B cell (primary cell): ENCODE results near the gene TEX14. TPM values are rescaled to one million over a fixed set of nuclear protein-coding genes. Genes with fewer than 3 reads are reported as not detected.

ENCODE experiments used
- ATAC-seq: fragments of 200-7000 bp; cut with Tn5 transposase; one replicate; pipeline ENCODE4 v1.10.0; 2021; ENCODE audit warnings: low read depth, mild to moderate bottlenecking, moderate number of reproducible peaks, moderate library complexity
- CTCF ChIA-PET: fragments of 350-600 bp; sonication (Branson Sonifier 250); formaldehyde crosslinking; loops from one replicate; lab custom pipeline; 2021; ENCODE audit warnings: antibody characterized with exemption, inconsistent platforms; lab: Charles Lee
- POLR2A ChIA-PET: fragments of 350-600 bp; sonication (Branson Sonifier 250); formaldehyde crosslinking; loops from one replicate; lab custom pipeline; 2021; ENCODE audit warnings: antibody characterized with exemption; lab: Charles Lee
- DNase-seq: peaks from one replicate; pipeline ENCODE4 v3.0.0; 2013
- H2AFZ ChIP-seq: 2 replicates; pipeline ENCODE4 v1.6.1; 2012; ENCODE audit warnings: mild to moderate bottlenecking, low read depth, low read length; ENCODE audit not compliant: insufficient read depth, poor library complexity, severe bottlenecking
- H3K27ac ChIP-seq, 2 donors: 1 replicate in 1 of 2; 2 replicates in 1 of 2; pipeline ENCODE4 v1.5.1; 2012 to 2013; ENCODE audit warnings: low read length in 2 of 2, mild to moderate bottlenecking in 2 of 2, moderate library complexity in 1 of 2
- H3K27me3 ChIP-seq, 4 experiments: fragments of 200-600 bp in 1 of 4; sonication (generic) in 1 of 4; replicated peaks in 1 of 4; 1 replicate in 2 of 4; 2 replicates in 2 of 4; pipeline versions ENCODE4 v1.6.1 to v1.7.0; 2013 to 2016; ENCODE audit warnings: low read length in 3 of 4, mild to moderate bottlenecking in 2 of 4, mixed read lengths in 1 of 4, moderate library complexity in 1 of 4; ENCODE audit not compliant: insufficient read depth in 4 of 4, control insufficient read depth in 3 of 4; ENCODE audit errors: control extremely low read depth in 1 of 4
- H3K36me3 ChIP-seq, 2 experiments: replicated peaks in 1 of 2; 1 replicate in 1 of 2; 2 replicates in 1 of 2; pipeline versions ENCODE4 v1.6.1 to v1.7.1; 2013; ENCODE audit warnings: low read length in 1 of 2; ENCODE audit not compliant: insufficient read depth in 2 of 2, control insufficient read depth in 1 of 2; ENCODE audit errors: control extremely low read depth in 1 of 2, extremely low read depth in 1 of 2
- H3K4me1 ChIP-seq, 2 donors: fragments of 200-600 bp in 1 of 2; sonication (generic) in 1 of 2; 1 replicate in 1 of 2; 2 replicates in 1 of 2; pipeline versions ENCODE4 v1.5.1 to v1.6.1; 2013 to 2017; ENCODE audit warnings: low read length in 2 of 2; ENCODE audit not compliant: control insufficient read depth in 2 of 2, insufficient read depth in 2 of 2
- H3K4me2 ChIP-seq: replicated peaks from 2 replicates; pipeline ENCODE3; 2012; ENCODE audit warnings: mild to moderate bottlenecking, low read depth, low read length; ENCODE audit not compliant: poor library complexity, severe bottlenecking
- H3K4me3 ChIP-seq, 5 experiments: fragments of 200-600 bp in 1 of 5; sonication (generic) in 1 of 5; 1 replicate in 3 of 5; 2 replicates in 2 of 5; pipeline versions ENCODE4 v1.5.1 to v1.7.0; 2011 to 2016; ENCODE audit warnings: low read length in 4 of 5, mild to moderate bottlenecking in 4 of 5, low read depth in 2 of 5, control low read depth in 1 of 5, moderate library complexity in 1 of 5; ENCODE audit not compliant: insufficient read depth in 1 of 5; ENCODE audit errors: control extremely low read depth in 1 of 5, extremely low read depth in 1 of 5
- H3K79me2 ChIP-seq: fragments of 200-600 bp; sonication (generic); one replicate; pipeline ENCODE4 v1.6.0; 2016; ENCODE audit warnings: low read length; ENCODE audit not compliant: control insufficient read depth, insufficient read depth
- H3K9ac ChIP-seq: fragments of 200-600 bp; sonication (generic); 2 replicates; pipeline ENCODE4 v1.6.1; 2017; ENCODE audit warnings: mild to moderate bottlenecking, low read length, moderate library complexity
- H3K9me3 ChIP-seq, 3 donors: one replicate each; pipeline versions ENCODE4 v1.6.1 to v1.7.1; 2013; ENCODE audit warnings: low read length in 2 of 3; ENCODE audit not compliant: control insufficient read depth in 2 of 3, insufficient read depth in 1 of 3; ENCODE audit errors: control extremely low read depth in 1 of 3
- H4K20me1 ChIP-seq: 2 replicates; pipeline ENCODE4 v1.6.0; 2012; ENCODE audit warnings: mild to moderate bottlenecking, low read length; ENCODE audit not compliant: insufficient read depth, control insufficient read depth, poor library complexity, severe bottlenecking
- H3K27ac Mint-ChIP-seq: one replicate; pipeline ENCODE4 v1.8.0; 2021; ENCODE audit warnings: mixed read lengths
- H3K27me3 Mint-ChIP-seq: one replicate; pipeline ENCODE4 v1.8.0; 2021; ENCODE audit warnings: mixed read lengths
- H3K4me1 Mint-ChIP-seq: one replicate; pipeline ENCODE4 v1.8.0; 2021; ENCODE audit warnings: mixed read lengths
- H3K4me3 Mint-ChIP-seq: one replicate; pipeline ENCODE4 v1.8.0; 2021; ENCODE audit warnings: mixed read lengths
- H3K9me3 Mint-ChIP-seq: one replicate; pipeline ENCODE4 v1.8.0; 2022; ENCODE audit warnings: mixed read lengths; ENCODE audit not compliant: insufficient read depth
- EZH2 ChIP-seq: IDR thresholded peaks from 2 replicates; pipeline ENCODE4 v1.6.1; 2012; ENCODE audit warnings: borderline replicate concordance, low read depth, mild to moderate bottlenecking, moderate library complexity, low read length; ENCODE audit not compliant: insufficient read depth, poor library complexity, severe bottlenecking
- WGBS: methylation state at CpG from one replicate; pipeline ENCODE4 v1.1.5; 2013; ENCODE audit warnings: missing lambda C conversion rate; ENCODE audit not compliant: insufficient coverage; 5-methylcytosine and 5-hydroxymethylcytosine counted together
- intact Hi-C: fragments of 100-400 bp; cut with micrococcal nuclease; formaldehyde crosslinking; loops from one replicate; pipeline ENCODE4 v1.10.0; 2022
- polyA plus RNA-seq: library from polyadenylated mRNA; depleted of rRNA; stranded (reverse); fragments of >200 nt; gene quantifications from 2 replicates; pipeline ENCODE4 v1.2.3, GENCODE V29; 2012
- total RNA-seq, 2 donors: library from RNA; stranded (reverse); fragments of 120-200 nt in 1 of 2; gene quantifications; 1 replicate in 1 of 2; 2 replicates in 1 of 2; pipeline versions ENCODE4 v1.2.3 to v1.2.4, GENCODE V29; 2013 to 2022
- TF ChIP-seq, protein P1 (sequence below): fragments of 200-600 bp; IDR thresholded peaks from one replicate; pipeline ENCODE4 v1.8.0; 2022; ENCODE audit warnings: antibody characterized with exemption, mild to moderate bottlenecking

Gene TEX14
- total and polyA plus RNA-seq, 2 donors (not counting 1 experiment from before 2014, with no cell fraction given): 0.10 to 0.20 TPM

DNA sequence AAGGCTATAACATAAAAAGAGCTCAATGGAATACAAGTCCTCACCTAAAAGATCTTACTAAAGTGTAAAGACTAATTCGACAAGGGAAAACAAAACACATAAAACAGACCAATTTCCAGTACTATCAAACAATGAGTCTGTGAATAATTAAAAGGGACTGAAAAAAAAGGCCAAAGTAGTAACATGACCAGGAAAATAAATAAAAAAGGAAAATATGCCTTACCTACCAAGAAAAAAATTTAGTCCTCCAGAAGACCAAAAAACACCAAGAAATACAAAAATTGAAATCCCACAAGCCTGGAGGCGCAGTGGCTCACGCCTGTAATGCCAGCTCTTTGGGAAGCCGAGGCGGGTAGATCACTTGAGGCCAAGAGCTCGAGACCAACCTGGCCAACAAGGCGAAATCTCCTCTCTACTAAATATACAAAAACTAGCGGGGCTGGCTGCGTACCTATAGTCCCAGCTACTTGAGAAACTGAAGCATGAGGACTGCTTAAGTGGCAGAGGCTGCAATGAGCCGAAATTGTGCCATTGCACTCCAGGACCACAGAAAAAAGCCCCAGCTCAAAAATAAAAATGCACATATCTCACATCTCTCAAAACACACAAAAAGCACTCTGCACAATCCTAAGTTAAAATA, 60.8 kb downstream of the TEX14 start:
- POLR2A ChIA-PET: interaction anchor here (0.5 to 2.8 kb wide), 7 partner anchors 25 to 524 kb away, joined by 3 to 40 read pairs (median 4); partner anchors contain the start of genes PRR11 and TEX14

DNA sequence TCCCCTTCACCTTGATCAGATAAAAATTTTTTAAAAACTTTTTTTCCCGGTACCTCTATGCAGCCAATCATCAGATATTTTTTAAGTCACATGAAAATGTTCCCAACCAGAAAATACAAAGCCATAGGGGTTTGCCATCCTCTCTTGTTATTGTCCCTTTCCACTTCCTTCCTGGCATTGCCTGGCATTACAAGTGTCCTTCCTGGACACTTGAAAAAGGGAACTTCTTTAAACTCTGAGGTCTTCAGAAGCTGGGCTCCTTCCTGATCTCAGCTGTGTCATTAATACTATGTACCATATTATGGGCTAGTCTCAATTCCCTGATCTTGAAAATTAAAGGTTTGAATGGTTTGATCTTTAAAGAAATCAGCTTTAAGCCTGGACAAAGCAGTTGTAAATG, 64.9 kb downstream of the TEX14 start:
- Histone ChIP-seq H3K4me2 (no peak overlapping the region), H4K20me1 (no peaks in the 10 kb centered on the region), H3K9ac (no peak overlapping the region), H3K79me2 (no peaks in the 10 kb centered on the region), H2AFZ (no peak overlapping the region), H3K4me1 (peaks cover 5% of the 10 kb centered on the region in 2 donors), H3K36me3 (no peaks in the 10 kb centered on the region), H3K4me3 (no peak overlapping the region), H3K9me3 (no peaks in the 10 kb centered on the region), H3K27me3 (no peaks in the 10 kb centered on the region), H3K27ac (no peak overlapping the region)
- H3K27me3 Mint-ChIP-seq: no peaks in the 10 kb centered on the region
- H3K9me3 Mint-ChIP-seq: no peaks in the 10 kb centered on the region
- ATAC-seq: no peak
- WGBS: 50% methylated on average over 1 of the region's 1 CpG
- H3K4me3 Mint-ChIP-seq: no peak overlapping the region
- H3K27ac Mint-ChIP-seq: no peak overlapping the region
- H3K4me1 Mint-ChIP-seq: peaks cover 9% of the 10 kb centered on the region
- ChIA-PET POLR2A (no interaction called here), CTCF (interaction anchor here (0.6 kb wide), 1 partner anchor 464 kb away, joined by 3 read pairs; no protein-coding TSS in a partner anchor)
- TF ChIP-seq EZH2: no peak
- TF ChIP-seq, protein P1, sequence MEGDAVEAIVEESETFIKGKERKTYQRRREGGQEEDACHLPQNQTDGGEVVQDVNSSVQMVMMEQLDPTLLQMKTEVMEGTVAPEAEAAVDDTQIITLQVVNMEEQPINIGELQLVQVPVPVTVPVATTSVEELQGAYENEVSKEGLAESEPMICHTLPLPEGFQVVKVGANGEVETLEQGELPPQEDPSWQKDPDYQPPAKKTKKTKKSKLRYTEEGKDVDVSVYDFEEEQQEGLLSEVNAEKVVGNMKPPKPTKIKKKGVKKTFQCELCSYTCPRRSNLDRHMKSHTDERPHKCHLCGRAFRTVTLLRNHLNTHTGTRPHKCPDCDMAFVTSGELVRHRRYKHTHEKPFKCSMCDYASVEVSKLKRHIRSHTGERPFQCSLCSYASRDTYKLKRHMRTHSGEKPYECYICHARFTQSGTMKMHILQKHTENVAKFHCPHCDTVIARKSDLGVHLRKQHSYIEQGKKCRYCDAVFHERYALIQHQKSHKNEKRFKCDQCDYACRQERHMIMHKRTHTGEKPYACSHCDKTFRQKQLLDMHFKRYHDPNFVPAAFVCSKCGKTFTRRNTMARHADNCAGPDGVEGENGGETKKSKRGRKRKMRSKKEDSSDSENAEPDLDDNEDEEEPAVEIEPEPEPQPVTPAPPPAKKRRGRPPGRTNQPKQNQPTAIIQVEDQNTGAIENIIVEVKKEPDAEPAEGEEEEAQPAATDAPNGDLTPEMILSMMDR: no peak
- no peak for DNase-seq
- intact Hi-C loops: no loop called here

More for the DNA sequence above, 60.8 kb downstream of the TEX14 start:
- Histone ChIP-seq H3K79me2 (no peaks in the 10 kb centered on the region), H3K27ac (peak overlapping the region; percentile 81 to 99), H3K27me3 (no peaks in the 10 kb centered on the region), H3K4me1 (peaks cover 9% of the 10 kb centered on the region in 2 donors), H4K20me1 (no peaks in the 10 kb centered on the region), H2AFZ (peak overlapping the region; percentile 84), H3K4me3 (peak overlapping the region in 1 of 5 experiments; percentile 63), H3K9ac (peak overlapping the region; percentile 91), H3K9me3 (no peaks in the 10 kb centered on the region), H3K36me3 (no peaks in the 10 kb centered on the region), H3K4me2 (peak overlapping the region; percentile 78)
- DNase-seq (no peak), ATAC-seq (no peak)
- TF ChIP-seq, protein P1: no peak
- TF ChIP-seq EZH2: no peak
- no peak overlapping the region for H3K27ac Mint-ChIP-seq
- intact Hi-C loops: loop anchor here (1.0 to 5.0 kb wide), 4 partner anchors 44 to 624 kb away; partner anchors contain the start of gene SRSF1
- H3K4me1 Mint-ChIP-seq: peaks cover 12% of the 10 kb centered on the region
- no peaks in the 10 kb centered on the region for H3K9me3 Mint-ChIP-seq
- CTCF ChIA-PET: interaction anchor here (1.3 to 2.5 kb wide), 5 partner anchors 27 to 112 kb away, joined by 3 to 22 read pairs (median 5); no protein-coding TSS in a partner anchor
- 63% methylated on average over 9 of the region's 10 CpGs for WGBS
- H3K27me3 Mint-ChIP-seq: no peaks in the 10 kb centered on the region
- no peak overlapping the region for H3K4me3 Mint-ChIP-seq
